ENCODE measurements around the gene STK24. TPM values are rescaled to one million over a fixed set of nuclear protein-coding genes. Genes with fewer than 3 reads are reported as not detected.

The STK24 gene
- total RNA-seq, 2 experiments from 2014 or later, result 146 to 173 TPM

GRCh38 chr13:98440390-98441055, 136.4 kb downstream of the STK24 start:
- DNase-seq, result no peak
- Mint-ChIP-seq H3K27ac (no peak overlapping the region), H3K4me3 (no peak overlapping the region), H3K36me3 (ENCODE audit: low read depth) (no peaks in the 10 kb centered on the region), H3K27me3 (no peaks in the 10 kb centered on the region), H3K9me3 (ENCODE audit: low read depth) (no peaks in the 10 kb centered on the region), H3K4me1 (peaks cover 10% of the 10 kb centered on the region)
- no peak for ATAC-seq
- ChIA-PET CTCF (no interaction called here), POLR2A (interaction anchor here (0.6 kb wide), 1 partner anchor 246 kb away, joined by 5 read pairs; no protein-coding TSS in a partner anchor)
- intact Hi-C loops (cut with DNase I, micrococcal nuclease), result no loop called here

- Mint-ChIP-seq H3K27me3 (no peaks in the 10 kb centered on the region), H3K9me3 (ENCODE audit: low read depth) (no peaks in the 10 kb centered on the region), H3K36me3 (ENCODE audit: low read depth) (no peaks in the 10 kb centered on the region), H3K27ac (no peak overlapping the region), H3K4me1 (peaks cover 5% of the 10 kb centered on the region), H3K4me3 (no peak overlapping the region)
- intact Hi-C loops (cut with DNase I, micrococcal nuclease), result no loop called here
- CTCF ChIA-PET, result interaction anchor here (0.6 kb wide), 1 partner anchor 429 kb away, joined by 3 read pairs; no protein-coding TSS in a partner anchor
- ATAC-seq, result no peak
- DNase-seq, result no peak
- POLR2A ChIA-PET, result no interaction called here
Measured at GRCh38 chr13:98439896-98440295, 137.0 kb downstream of the STK24 start.

GRCh38 chr13:98439126-98439828, 137.6 kb downstream of the STK24 start:
- no peak overlapping the region for H3K4me3 Mint-ChIP-seq
- ATAC-seq (no peak), DNase-seq (no peak)
- no peaks in the 10 kb centered on the region for H3K27me3 Mint-ChIP-seq
- intact Hi-C loops (cut with DNase I, micrococcal nuclease), result no loop called here
- CTCF ChIA-PET, result interaction anchor here (0.6 kb wide), 1 partner anchor 430 kb away, joined by 3 read pairs; no protein-coding TSS in a partner anchor
- no peaks in the 10 kb centered on the region for H3K36me3 Mint-ChIP-seq (ENCODE audit: low read depth)
- peaks cover 3% of the 10 kb centered on the region for H3K4me1 Mint-ChIP-seq
- POLR2A ChIA-PET, result interaction anchor here (1.0 kb wide), 1 partner anchor 126 kb away, joined by 3 read pairs; no protein-coding TSS in a partner anchor
- H3K9me3 Mint-ChIP-seq (ENCODE audit: low read depth), result no peaks in the 10 kb centered on the region
- H3K27ac Mint-ChIP-seq, result no peak overlapping the region

GRCh38 chr13:98438246-98439125, 138.4 kb downstream of the STK24 start:
- ATAC-seq (no peak), DNase-seq (no peak)
- intact Hi-C loops (cut with DNase I, micrococcal nuclease), result no loop called here
- Mint-ChIP-seq H3K4me3 (no peak overlapping the region), H3K27me3 (no peaks in the 10 kb centered on the region), H3K9me3 (ENCODE audit: low read depth) (no peaks in the 10 kb centered on the region), H3K36me3 (ENCODE audit: low read depth) (no peaks in the 10 kb centered on the region), H3K4me1 (no peaks in the 10 kb centered on the region), H3K27ac (no peak overlapping the region)
- ChIA-PET CTCF (interaction anchor here (0.7 kb wide), 1 partner anchor 74 kb away, joined by 4 read pairs; no protein-coding TSS in a partner anchor), POLR2A (interaction anchor here (1.0 kb wide), 1 partner anchor 127 kb away, joined by 3 read pairs; no protein-coding TSS in a partner anchor)

GRCh38 chr13:98436233-98436910, 140.5 kb downstream of the STK24 start:
- H3K36me3 Mint-ChIP-seq (ENCODE audit: low read depth), result no peaks in the 10 kb centered on the region
- CTCF ChIA-PET, result interaction anchor here (1.3 kb wide), 1 partner anchor 9 kb away, joined by 7 read pairs; no protein-coding TSS in a partner anchor
- ATAC-seq (no peak), DNase-seq (no peak)
- H3K9me3 Mint-ChIP-seq (ENCODE audit: low read depth), result no peaks in the 10 kb centered on the region
- H3K4me1 Mint-ChIP-seq, result no peaks in the 10 kb centered on the region
- no peak overlapping the region for H3K4me3 Mint-ChIP-seq
- intact Hi-C loops (cut with DNase I, micrococcal nuclease), result no loop called here
- peaks cover 5% of the 10 kb centered on the region for H3K27me3 Mint-ChIP-seq
- POLR2A ChIA-PET, result interaction anchor here (0.8 kb wide), 1 partner anchor 9 kb away, joined by 3 read pairs; no protein-coding TSS in a partner anchor
- no peak overlapping the region for H3K27ac Mint-ChIP-seq

GRCh38 chr13:98435376-98435775, 141.5 kb downstream of the STK24 start:
- no peaks in the 10 kb centered on the region for H3K36me3 Mint-ChIP-seq (ENCODE audit: low read depth)
- ChIA-PET POLR2A (no interaction called here), CTCF (interaction anchor here (0.6 to 1.0 kb wide), 2 partner anchors 13 to 31 kb away, joined by 3 read pairs; no protein-coding TSS in a partner anchor)
- H3K4me1 Mint-ChIP-seq, result no peaks in the 10 kb centered on the region
- H3K9me3 Mint-ChIP-seq (ENCODE audit: low read depth), result no peaks in the 10 kb centered on the region
- H3K27me3 Mint-ChIP-seq, result peaks cover 5% of the 10 kb centered on the region
- no peak overlapping the region for H3K27ac Mint-ChIP-seq
- ATAC-seq, result no peak
- no peak overlapping the region for H3K4me3 Mint-ChIP-seq
- no peak for DNase-seq
- intact Hi-C loops (cut with DNase I, micrococcal nuclease), result no loop called here

GRCh38 chr13:98434060-98434459, 142.8 kb downstream of the STK24 start:
- Mint-ChIP-seq H3K9me3 (ENCODE audit: low read depth) (no peaks in the 10 kb centered on the region), H3K36me3 (ENCODE audit: low read depth) (no peaks in the 10 kb centered on the region), H3K27ac (no peak overlapping the region), H3K4me3 (no peak overlapping the region), H3K4me1 (no peaks in the 10 kb centered on the region), H3K27me3 (peaks cover 5% of the 10 kb centered on the region)
- intact Hi-C loops (cut with DNase I, micrococcal nuclease), result no loop called here
- ChIA-PET POLR2A (no interaction called here), CTCF (interaction anchor here (0.7 to 1.1 kb wide), 3 partner anchors 12 to 403 kb away, joined by 3 read pairs; no protein-coding TSS in a partner anchor)
- no peak for DNase-seq
- ATAC-seq, result no peak

- ChIA-PET CTCF (interaction anchor here (0.6 to 1.1 kb wide), 3 partner anchors 12 to 256 kb away, joined by 3 to 4 read pairs (median 3); no protein-coding TSS in a partner anchor), POLR2A (no interaction called here)
- no peaks in the 10 kb centered on the region for H3K36me3 Mint-ChIP-seq (ENCODE audit: low read depth)
- peaks cover 5% of the 10 kb centered on the region for H3K27me3 Mint-ChIP-seq
- intact Hi-C loops (cut with DNase I, micrococcal nuclease), result no loop called here
- H3K4me3 Mint-ChIP-seq, result no peak overlapping the region
- ATAC-seq, result no peak
- H3K9me3 Mint-ChIP-seq (ENCODE audit: low read depth), result no peaks in the 10 kb centered on the region
- no peaks in the 10 kb centered on the region for H3K4me1 Mint-ChIP-seq
- no peak for DNase-seq
- no peak overlapping the region for H3K27ac Mint-ChIP-seq
Measured at GRCh38 chr13:98433654-98434053, 143.3 kb downstream of the STK24 start.

- DNase-seq (no peak), ATAC-seq (no peak)
- H3K4me3 Mint-ChIP-seq, result no peak overlapping the region
- no peaks in the 10 kb centered on the region for H3K4me1 Mint-ChIP-seq
- no peak overlapping the region for H3K27ac Mint-ChIP-seq
- H3K36me3 Mint-ChIP-seq (ENCODE audit: low read depth), result no peaks in the 10 kb centered on the region
- H3K9me3 Mint-ChIP-seq (ENCODE audit: low read depth), result no peaks in the 10 kb centered on the region
- peaks cover 9% of the 10 kb centered on the region for H3K27me3 Mint-ChIP-seq
- intact Hi-C loops (cut with DNase I, micrococcal nuclease), result no loop called here
- ChIA-PET CTCF (interaction anchor here (0.6 kb wide), 1 partner anchor 562 kb away, joined by 3 read pairs; no protein-coding TSS in a partner anchor), POLR2A (no interaction called here)
Measured at GRCh38 chr13:98432638-98433037, 144.3 kb downstream of the STK24 start.

- Mint-ChIP-seq H3K4me3 (no peak overlapping the region), H3K4me1 (no peaks in the 10 kb centered on the region), H3K27ac (no peak overlapping the region), H3K9me3 (ENCODE audit: low read depth) (no peaks in the 10 kb centered on the region), H3K36me3 (ENCODE audit: low read depth) (no peaks in the 10 kb centered on the region), H3K27me3 (peaks cover 14% of the 10 kb centered on the region)
- no peak for ATAC-seq
- ChIA-PET POLR2A (no interaction called here), CTCF (interaction anchor here (0.7 kb wide), 1 partner anchor 223 kb away, joined by 4 read pairs; no protein-coding TSS in a partner anchor)
- DNase-seq, result no peak
- intact Hi-C loops (cut with DNase I, micrococcal nuclease), result no loop called here
Measured at GRCh38 chr13:98429977-98430736, 146.8 kb downstream of the STK24 start.
